Omental fat pad (tissue), 4 donors: Measurements from ENCODE around the gene OVCH2. TPM values are rescaled to one million over a fixed set of nuclear protein-coding genes. Genes with fewer than 3 reads are reported as not detected.

Source experiments
- ATAC-seq: fragments of 150-250 bp; one replicate; pipeline ENCODE4 v1.9.1; 2016; ENCODE audit warnings: mild to moderate bottlenecking, moderate library complexity; ENCODE audit not compliant: low FRiP score
- DNase-seq: peaks from one replicate; pipeline ENCODE4 v3.0.0-alpha.2; 2019; ENCODE audit warnings: low spot score
- total RNA-seq, 4 donors: library from RNA; depleted of rRNA; stranded (reverse); fragments of >200 nt; gene quantifications; one replicate each; pipeline ENCODE4 v1.1.0, GENCODE V29; 2016
- TF ChIP-seq, protein P1 (sequence below), 3 donors: fragments of 450-650 bp; IDR thresholded peaks; one replicate each; pipeline ENCODE4 v1.5.1; 2016 to 2017; ENCODE audit warnings: antibody characterized with exemption in 3 of 3, mild to moderate bottlenecking in 3 of 3, moderate library complexity in 2 of 3

OVCH2 gene
- total RNA-seq, 4 donors from 2014 or later = 0.24 to 0.46 TPM; not detected in 2

GRCh38 chr11:7677796-7678201, 28.5 kb downstream of the OVCH2 start:
- TF ChIP-seq, protein P1, sequence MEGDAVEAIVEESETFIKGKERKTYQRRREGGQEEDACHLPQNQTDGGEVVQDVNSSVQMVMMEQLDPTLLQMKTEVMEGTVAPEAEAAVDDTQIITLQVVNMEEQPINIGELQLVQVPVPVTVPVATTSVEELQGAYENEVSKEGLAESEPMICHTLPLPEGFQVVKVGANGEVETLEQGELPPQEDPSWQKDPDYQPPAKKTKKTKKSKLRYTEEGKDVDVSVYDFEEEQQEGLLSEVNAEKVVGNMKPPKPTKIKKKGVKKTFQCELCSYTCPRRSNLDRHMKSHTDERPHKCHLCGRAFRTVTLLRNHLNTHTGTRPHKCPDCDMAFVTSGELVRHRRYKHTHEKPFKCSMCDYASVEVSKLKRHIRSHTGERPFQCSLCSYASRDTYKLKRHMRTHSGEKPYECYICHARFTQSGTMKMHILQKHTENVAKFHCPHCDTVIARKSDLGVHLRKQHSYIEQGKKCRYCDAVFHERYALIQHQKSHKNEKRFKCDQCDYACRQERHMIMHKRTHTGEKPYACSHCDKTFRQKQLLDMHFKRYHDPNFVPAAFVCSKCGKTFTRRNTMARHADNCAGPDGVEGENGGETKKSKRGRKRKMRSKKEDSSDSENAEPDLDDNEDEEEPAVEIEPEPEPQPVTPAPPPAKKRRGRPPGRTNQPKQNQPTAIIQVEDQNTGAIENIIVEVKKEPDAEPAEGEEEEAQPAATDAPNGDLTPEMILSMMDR (IDR thresholded peaks at IDR 0.05) = no peak
- ATAC-seq (no peak), DNase-seq (no peak)

GRCh38 chr11:7677071-7677470, 29.2 kb downstream of the OVCH2 start:
- DNase-seq = no peak
- TF ChIP-seq, protein P1 (IDR thresholded peaks at IDR 0.05) = no peak
- ATAC-seq = peak; percentile 70

DNA sequence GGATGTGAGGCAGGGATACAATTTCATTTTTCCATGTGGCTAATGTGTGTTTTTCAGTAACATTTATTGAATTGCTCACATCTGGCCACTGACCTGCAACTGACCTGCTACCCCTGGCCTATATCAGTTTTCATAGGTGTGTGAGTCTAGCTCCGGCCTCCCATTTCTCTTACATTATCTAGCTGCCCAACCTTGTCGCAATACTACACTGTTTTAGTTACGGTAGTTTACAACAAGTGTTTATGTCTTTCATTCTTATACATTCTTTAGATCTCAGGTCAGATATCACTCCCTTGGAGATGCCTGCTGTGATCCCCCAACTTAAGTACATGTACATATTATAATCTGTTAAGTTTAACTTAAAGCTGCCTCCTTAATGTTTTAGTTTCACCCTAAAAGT, 30.6 kb downstream of the OVCH2 start:
- TF ChIP-seq, protein P1 (IDR thresholded peaks at IDR 0.05) = no peak
- ATAC-seq (no peak), DNase-seq (no peak)

- TF ChIP-seq, protein P1 (IDR thresholded peaks at IDR 0.05) = no peak
- no peak for DNase-seq
- ATAC-seq = peak; percentile 70
Observed at GRCh38 chr11:7673724-7674434, 32.4 kb downstream of the OVCH2 start.

- ATAC-seq = peak; percentile 78
- TF ChIP-seq, protein P1 (IDR thresholded peaks at IDR 0.05) = no peak
- DNase-seq = peak; percentile 44
Observed at GRCh38 chr11:7672960-7673723, 33.1 kb downstream of the OVCH2 start, which contains the start of gene CYB5R2. TSS of gene CYB5R2 (minus strand) at chr11:7673500. CDS start at chr11:7672825, 675 bp downstream.

GRCh38 chr11:7672276-7672959, 33.9 kb downstream of the OVCH2 start:
- DNase-seq (no peak), ATAC-seq (no peak)
- TF ChIP-seq, protein P1 (IDR thresholded peaks at IDR 0.05) = no peak
